ENCODE measurements around the gene CISD1. TPM values are rescaled to one million over a fixed set of nuclear protein-coding genes. Genes with fewer than 3 reads are reported as not detected.
A peak's percentile ranks its signal among the peaks of the same experiment; 100 is the strongest.
"Not testable (repeated sequence)": the region's sequence is repeated elsewhere in the genome, so short reads cannot be mapped to it uniquely, and the experiment has no call there.

The CISD1 gene
- total RNA-seq, 1 donor, result 1.3 TPM

DNA sequence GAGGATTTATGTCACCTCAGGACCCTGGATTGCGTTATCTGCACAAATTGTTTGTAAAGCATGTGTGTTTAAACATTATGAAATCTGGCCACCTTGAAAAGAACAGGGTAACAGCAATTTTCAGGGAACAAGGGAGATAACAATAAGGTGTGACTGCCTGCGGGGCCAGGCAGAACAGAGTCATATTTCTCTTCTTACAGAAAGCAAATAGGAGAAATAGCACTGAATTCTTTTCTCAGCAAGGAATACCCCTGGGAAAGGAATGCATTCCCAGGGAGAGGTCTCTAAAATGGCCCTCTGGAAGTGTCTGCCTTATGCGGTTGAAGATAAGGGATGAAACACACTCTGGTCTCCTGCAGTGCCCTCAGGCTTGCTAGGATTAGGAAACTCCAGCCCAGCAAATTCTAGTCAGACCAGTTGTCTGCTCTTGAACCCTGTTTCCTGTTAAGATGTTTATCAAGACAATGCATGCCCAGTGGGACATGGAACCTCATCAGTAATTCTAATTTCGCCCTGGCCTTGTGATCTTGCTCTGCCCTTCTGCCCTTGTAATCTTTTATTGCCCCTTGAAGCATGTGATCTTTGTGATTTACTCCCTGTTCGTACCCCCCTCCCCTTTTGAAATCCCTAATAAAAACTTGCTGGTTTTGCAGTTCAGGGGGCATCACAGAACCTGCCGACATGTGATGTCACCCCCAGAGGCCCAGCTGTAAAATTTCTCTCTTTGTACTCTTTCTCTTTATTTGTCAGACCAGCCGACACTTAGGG, 12.8 kb upstream of the CISD1 start:
- not testable (repeated sequence) for H3K27me3 ChIP-seq (ENCODE audit: insufficient read depth, low read length); H3K4me1 ChIP-seq (ENCODE audit: insufficient read depth, low read length); H3K9me3 ChIP-seq (ENCODE audit: low read depth, low read length); H3K4me3 ChIP-seq (ENCODE audit: low read length)

GRCh38 chr10:58258977-58259692, 9.8 kb upstream of the CISD1 start:
- H3K4me3 ChIP-seq (ENCODE audit: low read length), result no peak overlapping the region
- no peaks in the 10 kb centered on the region for H3K27me3 ChIP-seq (ENCODE audit: insufficient read depth, low read length)
- H3K9me3 ChIP-seq (ENCODE audit: low read depth, low read length), result no peaks in the 10 kb centered on the region
- peaks cover 9% of the 10 kb centered on the region for H3K4me1 ChIP-seq (ENCODE audit: insufficient read depth, low read length)

DNA sequence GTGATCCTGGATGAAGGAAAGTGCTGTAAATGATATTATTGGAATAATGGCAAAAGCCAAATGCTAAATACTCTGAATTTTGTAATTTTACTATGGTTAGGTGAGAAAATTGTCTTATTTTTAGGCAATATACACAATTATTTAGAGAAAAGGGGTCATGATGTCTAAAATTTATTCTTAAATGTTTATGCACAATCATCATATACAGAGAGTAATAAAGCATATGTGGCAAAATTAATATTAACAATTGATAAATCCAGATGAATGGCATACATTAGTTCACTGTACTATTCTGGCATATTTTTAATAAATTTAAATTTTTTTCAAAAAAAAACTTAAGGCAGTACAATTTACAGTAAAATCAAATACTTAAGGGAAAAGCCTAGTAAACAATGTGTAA, 8.6 kb upstream of the CISD1 start:
- H3K9me3 ChIP-seq (ENCODE audit: low read depth, low read length), result no peaks in the 10 kb centered on the region
- H3K4me1 ChIP-seq (ENCODE audit: insufficient read depth, low read length), result peaks cover 9% of the 10 kb centered on the region
- no peak overlapping the region for H3K4me3 ChIP-seq (ENCODE audit: low read length)
- no peaks in the 10 kb centered on the region for H3K27me3 ChIP-seq (ENCODE audit: insufficient read depth, low read length)

GRCh38 chr10:58262766-58263165, 6.2 kb upstream of the CISD1 start:
- no peak overlapping the region for H3K4me3 ChIP-seq (ENCODE audit: low read length)
- no peaks in the 10 kb centered on the region for H3K9me3 ChIP-seq (ENCODE audit: low read depth, low read length)
- peaks cover 12% of the 10 kb centered on the region for H3K4me1 ChIP-seq (ENCODE audit: insufficient read depth, low read length)
- H3K27me3 ChIP-seq (ENCODE audit: insufficient read depth, low read length), result no peaks in the 10 kb centered on the region

DNA sequence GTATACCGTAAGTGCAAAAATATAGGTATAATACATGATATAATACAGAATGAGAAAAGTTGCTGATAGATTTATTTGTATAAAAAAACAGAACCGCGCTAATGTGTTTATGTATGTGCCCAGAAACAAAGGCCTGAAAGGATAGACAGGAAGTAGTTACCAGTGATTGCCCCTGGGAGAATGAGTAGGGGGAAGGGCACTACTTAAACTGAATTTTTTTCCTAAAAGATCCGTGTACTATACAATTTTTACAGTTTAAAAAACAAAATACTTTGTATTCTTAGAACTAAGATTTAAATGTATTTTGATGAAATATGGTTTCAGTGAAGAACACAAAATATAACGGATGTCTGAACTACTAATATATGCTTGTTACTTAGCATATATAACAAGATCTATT, 4.2 kb upstream of the CISD1 start:
- H3K9me3 ChIP-seq (ENCODE audit: low read depth, low read length), result no peaks in the 10 kb centered on the region
- H3K4me3 ChIP-seq (ENCODE audit: low read length), result no peak overlapping the region
- peaks cover 26% of the 10 kb centered on the region for H3K4me1 ChIP-seq (ENCODE audit: insufficient read depth, low read length)
- H3K27me3 ChIP-seq (ENCODE audit: insufficient read depth, low read length), result no peaks in the 10 kb centered on the region

- H3K4me1 ChIP-seq (ENCODE audit: insufficient read depth, low read length), result peaks cover 29% of the 10 kb centered on the region
- H3K4me3 ChIP-seq (ENCODE audit: low read length), result no peak overlapping the region
- H3K27me3 ChIP-seq (ENCODE audit: insufficient read depth, low read length), result no peaks in the 10 kb centered on the region
- H3K9me3 ChIP-seq (ENCODE audit: low read depth, low read length), result no peaks in the 10 kb centered on the region
These were observed 3.7 kb upstream of the CISD1 start for GRCh38 chr10:58265249-58265648.

DNA sequence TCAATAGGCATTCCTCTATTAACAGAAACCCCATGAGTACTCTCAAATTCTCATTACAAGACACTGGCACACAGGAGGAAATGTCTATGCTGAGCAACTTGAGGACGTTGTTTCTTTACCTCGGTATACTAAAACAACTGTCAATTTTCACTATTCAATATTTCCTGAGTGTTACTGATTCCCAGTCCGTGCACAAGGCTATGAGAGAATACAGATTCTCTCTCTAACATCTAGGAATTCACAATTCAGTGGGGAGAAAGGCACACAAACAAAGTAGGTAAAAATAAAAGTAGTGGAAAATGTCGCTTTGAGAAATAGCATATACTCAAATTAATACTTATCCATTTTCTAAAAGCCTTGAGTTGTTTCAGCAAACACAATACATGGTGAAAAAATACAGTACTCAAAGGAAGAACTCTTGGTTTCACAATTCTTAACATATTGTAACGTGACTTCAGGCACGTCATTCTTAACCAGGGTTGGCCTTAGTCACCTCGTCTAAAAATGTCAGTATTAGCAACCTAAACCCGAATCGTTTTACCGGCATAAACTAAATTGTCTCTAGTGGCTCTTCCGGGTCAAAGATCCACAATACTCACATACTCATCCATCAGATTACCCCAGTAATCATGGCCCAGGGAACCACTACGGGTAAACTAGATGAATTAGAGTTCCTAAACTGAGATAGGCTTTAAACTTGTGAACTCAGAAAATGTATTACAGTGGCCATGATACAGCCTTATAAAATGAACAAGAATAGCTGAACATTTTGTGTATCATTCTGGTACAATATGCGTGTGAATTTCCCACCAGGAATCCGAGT, 2.7 kb upstream of the CISD1 start:
- Histone ChIP-seq H3K4me1 (ENCODE audit: insufficient read depth, low read length) (peaks cover 29% of the 10 kb centered on the region), H3K27me3 (ENCODE audit: insufficient read depth, low read length) (no peaks in the 10 kb centered on the region), H3K9me3 (ENCODE audit: low read depth, low read length) (no peaks in the 10 kb centered on the region), H3K4me3 (ENCODE audit: low read length) (peak overlapping the region; percentile 64)

DNA sequence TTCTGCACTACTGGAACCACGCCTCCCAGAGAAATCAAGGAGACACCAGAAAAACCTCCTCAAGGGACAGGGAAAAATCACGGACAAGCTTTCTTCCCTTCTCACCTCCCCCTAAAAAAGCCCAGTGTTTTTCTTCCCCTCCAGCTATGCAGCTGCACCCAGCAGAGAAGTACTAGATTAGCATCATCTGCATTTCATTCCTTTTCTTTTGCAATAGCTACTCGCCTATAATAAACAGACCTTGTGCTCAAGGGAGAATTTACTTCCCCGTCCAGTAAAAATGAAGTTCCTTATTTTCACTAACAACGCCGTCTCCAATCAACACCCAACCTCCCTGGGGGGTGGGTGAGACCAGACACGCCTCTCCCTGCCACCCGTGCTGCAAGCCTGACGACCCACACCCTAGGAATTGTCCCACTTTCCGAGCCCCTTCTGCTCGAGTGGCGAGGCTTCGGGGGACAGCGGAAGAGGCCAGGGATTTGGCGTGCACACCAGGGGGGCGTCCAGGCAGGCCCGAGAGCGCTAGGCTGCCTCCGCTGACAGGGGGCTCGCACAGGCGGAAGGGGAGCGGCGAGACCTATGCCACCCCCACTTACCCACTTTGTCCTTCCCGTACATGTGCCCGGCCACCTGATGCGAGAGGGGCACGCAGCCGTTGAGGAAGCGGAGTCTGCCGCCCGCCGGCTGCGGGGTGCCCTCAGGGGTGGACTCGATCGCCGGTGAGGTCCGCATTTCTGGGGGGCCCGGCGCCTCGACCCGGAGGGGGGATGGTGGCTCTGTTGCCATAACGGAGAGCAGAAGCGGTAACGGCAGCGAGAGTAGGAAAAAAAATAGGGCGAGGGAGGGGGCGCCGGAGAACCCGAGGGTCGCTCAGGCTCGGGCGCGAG, 1.9 kb upstream of the CISD1 start:
- Histone ChIP-seq H3K27me3 (ENCODE audit: insufficient read depth, low read length) (no peaks in the 10 kb centered on the region), H3K9me3 (ENCODE audit: low read depth, low read length) (no peaks in the 10 kb centered on the region), H3K4me3 (ENCODE audit: low read length) (peak overlapping the region; percentile 64), H3K4me1 (ENCODE audit: insufficient read depth, low read length) (peaks cover 29% of the 10 kb centered on the region)

DNA sequence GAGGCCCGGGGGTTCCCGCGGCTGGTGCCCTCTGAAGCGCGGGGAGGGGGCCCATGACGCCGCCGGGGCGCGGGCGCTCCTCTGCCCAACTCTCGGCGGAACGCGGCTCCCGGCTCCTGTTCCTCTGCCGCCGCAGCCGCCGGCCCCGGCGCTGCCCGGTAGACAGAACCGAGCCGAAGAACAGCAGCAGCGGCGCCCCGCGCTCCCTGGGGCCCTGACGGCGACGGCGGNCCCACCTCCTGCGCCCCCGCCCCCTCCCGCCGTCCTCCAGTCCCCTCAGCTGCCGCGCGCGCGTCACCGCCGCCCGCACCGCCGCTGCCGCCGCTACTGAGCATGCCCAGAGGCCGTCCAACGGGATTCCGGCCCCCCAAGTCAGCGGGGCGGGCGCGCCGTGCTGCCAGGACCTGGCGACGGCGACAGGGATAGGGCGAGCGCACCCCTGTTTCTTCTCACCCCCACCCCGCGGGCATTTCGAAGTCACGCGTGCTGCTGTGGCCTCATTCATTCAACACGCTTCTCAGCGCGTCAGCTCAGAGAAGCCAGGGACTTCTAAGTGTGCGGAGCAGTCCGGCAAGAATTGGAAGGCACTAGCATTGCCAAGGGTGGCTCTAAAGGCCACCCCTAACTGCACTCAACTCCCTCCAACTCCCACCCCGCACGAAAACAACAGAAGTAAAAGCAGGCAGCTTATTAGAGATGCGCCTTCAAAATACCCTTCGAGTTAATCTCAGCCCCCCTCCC, 1.1 kb upstream of the CISD1 start, which contains the start of gene IPMK:
TSS of gene IPMK (minus strand) at position 182 of the 741 bp plus-strand sequence. CDS start 283 bp downstream, outside the sequence.
- peaks cover 27% of the 10 kb centered on the region for H3K4me1 ChIP-seq (ENCODE audit: insufficient read depth, low read length)
- peak within 1 kb of the TSS; percentile 64 for H3K4me3 ChIP-seq (ENCODE audit: low read length)
- no peaks in the 10 kb centered on the region for H3K9me3 ChIP-seq (ENCODE audit: low read depth, low read length)
- H3K27me3 ChIP-seq (ENCODE audit: insufficient read depth, low read length), result no peaks in the 10 kb centered on the region

GRCh38 chr10:58268454-58268945, 462 bp upstream of the CISD1 start:
- peak overlapping the region; percentile 64 for H3K4me3 ChIP-seq (ENCODE audit: low read length)

GRCh38 chr10:58269782-58270290, 874 bp downstream of the CISD1 start:
- Histone ChIP-seq H3K27me3 (ENCODE audit: insufficient read depth, low read length) (no peaks in the 10 kb centered on the region), H3K4me3 (ENCODE audit: low read length) (peak overlapping the region; percentile 64), H3K9me3 (ENCODE audit: low read depth, low read length) (no peaks in the 10 kb centered on the region), H3K4me1 (ENCODE audit: insufficient read depth, low read length) (peaks cover 20% of the 10 kb centered on the region)

More at GRCh38 chr10:58268454-58268945, 462 bp upstream of the CISD1 start:
- Histone ChIP-seq H3K9me3 (ENCODE audit: low read depth, low read length) (no peaks in the 10 kb centered on the region), H3K4me1 (ENCODE audit: insufficient read depth, low read length) (peaks cover 21% of the 10 kb centered on the region), H3K27me3 (ENCODE audit: insufficient read depth, low read length) (no peaks in the 10 kb centered on the region)

DNA sequence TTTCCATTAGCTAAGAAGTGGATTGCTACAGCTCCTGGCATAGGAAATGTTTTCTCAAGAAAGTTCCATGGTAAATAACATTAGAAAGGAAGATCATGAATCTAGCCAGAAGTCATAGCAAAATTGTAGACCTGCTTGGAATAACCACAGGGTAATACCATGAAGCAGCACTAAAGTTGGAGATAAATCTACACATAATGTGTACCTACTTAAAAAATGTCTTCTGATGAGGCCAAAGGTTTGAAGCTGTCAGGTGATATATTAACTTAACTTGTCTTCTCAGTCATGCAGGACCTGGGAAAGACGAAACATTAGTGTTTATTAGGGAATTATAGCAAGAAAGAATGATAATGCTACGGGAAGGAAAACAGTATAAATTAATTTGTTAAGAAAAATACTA, 6.3 kb downstream of the CISD1 start:
- Histone ChIP-seq H3K9me3 (ENCODE audit: low read depth, low read length) (no peaks in the 10 kb centered on the region), H3K4me1 (ENCODE audit: insufficient read depth, low read length) (peaks cover 7% of the 10 kb centered on the region), H3K4me3 (ENCODE audit: low read length) (no peak overlapping the region), H3K27me3 (ENCODE audit: insufficient read depth, low read length) (no peaks in the 10 kb centered on the region)

GRCh38 chr10:58275908-58276307, 6.9 kb downstream of the CISD1 start:
- H3K4me3 ChIP-seq (ENCODE audit: low read length), result no peak overlapping the region
- H3K9me3 ChIP-seq (ENCODE audit: low read depth, low read length), result no peaks in the 10 kb centered on the region
- H3K27me3 ChIP-seq (ENCODE audit: insufficient read depth, low read length), result no peaks in the 10 kb centered on the region
- peaks cover 7% of the 10 kb centered on the region for H3K4me1 ChIP-seq (ENCODE audit: insufficient read depth, low read length)
